RWPE1 (cell line): Measurements from ENCODE around the gene KCNQ5.

Experiments used
- CTCF ChIA-PET: fragments of 350-600 bp; sonication (Branson Sonifier 250); formaldehyde crosslinking; extraction: SDS; loops from one replicate; lab custom pipeline; 2021; lab: Yijun Ruan, JAX
- POLR2A ChIA-PET: fragments of 400-600 bp; formaldehyde crosslinking; extraction: SDS; loops from one replicate; lab custom pipeline; 2020; ENCODE audit warnings: antibody characterized with exemption; ENCODE audit not compliant: low non-redundant PET; lab: Yijun Ruan, JAX
- DNase-seq: peaks from one replicate; pipeline ENCODE4 v3.0.0; 2012; ENCODE audit warnings: low spot score
- H3K27ac ChIP-seq: fragments of 450-650 bp; 2 replicates; pipeline ENCODE4 v1.5.1; 2017
- TF ChIP-seq, protein P1 (sequence below): fragments of 450-650 bp; conservative IDR thresholded peaks from 2 replicates; pipeline ENCODE4 v1.5.1; 2017; ENCODE audit warnings: low read depth, mild to moderate bottlenecking

The KCNQ5 gene

GRCh38 chr6:72748759-72749158 is 126.9 kb downstream of the KCNQ5 start:
- ChIA-PET CTCF (no interaction called here), POLR2A (no interaction called here)
- no peak overlapping the region for H3K27ac ChIP-seq
- peak; percentile 82 for DNase-seq
- TF ChIP-seq, protein P1, sequence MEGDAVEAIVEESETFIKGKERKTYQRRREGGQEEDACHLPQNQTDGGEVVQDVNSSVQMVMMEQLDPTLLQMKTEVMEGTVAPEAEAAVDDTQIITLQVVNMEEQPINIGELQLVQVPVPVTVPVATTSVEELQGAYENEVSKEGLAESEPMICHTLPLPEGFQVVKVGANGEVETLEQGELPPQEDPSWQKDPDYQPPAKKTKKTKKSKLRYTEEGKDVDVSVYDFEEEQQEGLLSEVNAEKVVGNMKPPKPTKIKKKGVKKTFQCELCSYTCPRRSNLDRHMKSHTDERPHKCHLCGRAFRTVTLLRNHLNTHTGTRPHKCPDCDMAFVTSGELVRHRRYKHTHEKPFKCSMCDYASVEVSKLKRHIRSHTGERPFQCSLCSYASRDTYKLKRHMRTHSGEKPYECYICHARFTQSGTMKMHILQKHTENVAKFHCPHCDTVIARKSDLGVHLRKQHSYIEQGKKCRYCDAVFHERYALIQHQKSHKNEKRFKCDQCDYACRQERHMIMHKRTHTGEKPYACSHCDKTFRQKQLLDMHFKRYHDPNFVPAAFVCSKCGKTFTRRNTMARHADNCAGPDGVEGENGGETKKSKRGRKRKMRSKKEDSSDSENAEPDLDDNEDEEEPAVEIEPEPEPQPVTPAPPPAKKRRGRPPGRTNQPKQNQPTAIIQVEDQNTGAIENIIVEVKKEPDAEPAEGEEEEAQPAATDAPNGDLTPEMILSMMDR, result no peak

GRCh38 chr6:72755752-72756151 is 133.9 kb downstream of the KCNQ5 start:
- no peak for DNase-seq
- no peak overlapping the region for H3K27ac ChIP-seq
- TF ChIP-seq, protein P1, result no peak
- CTCF ChIA-PET, result no interaction called here
- POLR2A ChIA-PET, result no interaction called here

DNA sequence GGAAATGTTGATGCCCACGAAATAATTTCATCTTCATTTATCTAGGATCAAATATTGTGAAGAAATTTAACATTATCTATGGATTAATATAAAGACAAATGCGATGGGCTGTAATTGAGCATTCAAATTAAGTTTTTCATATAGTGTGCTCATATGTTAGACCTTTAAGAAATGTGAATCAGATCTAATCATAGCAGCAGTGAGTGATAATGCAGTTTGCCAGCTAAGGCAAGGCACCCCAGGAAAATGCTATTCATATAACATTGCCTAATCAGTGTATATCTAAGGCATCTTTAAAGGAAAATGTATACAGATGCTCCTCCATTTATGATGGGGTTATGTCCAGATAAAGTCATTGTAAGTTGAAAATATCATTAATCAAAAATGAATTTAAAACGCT is 135.2 kb downstream of the KCNQ5 start:
- no peak for DNase-seq
- POLR2A ChIA-PET, result no interaction called here
- TF ChIP-seq, protein P1, result no peak
- CTCF ChIA-PET, result interaction anchor here (0.8 kb wide), 1 partner anchor 321 kb away, joined by 3 read pairs; no protein-coding TSS in a partner anchor
- H3K27ac ChIP-seq, result no peak overlapping the region

- H3K27ac ChIP-seq, result no peak overlapping the region
- no peak for DNase-seq
- CTCF ChIA-PET, result interaction anchor here (0.8 kb wide), 1 partner anchor 322 kb away, joined by 3 read pairs; no protein-coding TSS in a partner anchor
- TF ChIP-seq, protein P1, result no peak
- POLR2A ChIA-PET, result no interaction called here
Observed at GRCh38 chr6:72757926-72758325, 136.1 kb downstream of the KCNQ5 start.

DNA sequence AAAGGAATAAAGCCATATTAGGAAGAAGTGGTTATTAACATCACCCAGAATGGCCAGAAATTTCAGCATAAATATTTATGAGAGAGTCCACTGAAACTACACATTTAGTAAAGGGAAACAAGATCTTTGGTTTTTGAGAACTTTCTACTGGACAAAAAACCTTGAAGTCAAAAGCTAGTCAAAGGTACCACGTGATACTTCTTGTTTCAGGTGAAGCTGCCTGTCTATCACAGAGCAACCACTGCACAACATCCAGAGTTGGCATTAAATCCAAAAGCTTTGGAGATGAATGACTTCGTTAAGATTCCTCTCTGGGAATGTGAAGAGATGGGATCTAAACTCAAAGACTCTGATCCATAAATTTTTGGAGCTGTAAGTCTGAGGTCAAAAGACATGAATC is 137.0 kb downstream of the KCNQ5 start:
- CTCF ChIA-PET, result interaction anchor here (0.7 kb wide), 1 partner anchor 129 kb away, joined by 3 read pairs; no protein-coding TSS in a partner anchor
- POLR2A ChIA-PET, result no interaction called here
- TF ChIP-seq, protein P1, result no peak
- no peak for DNase-seq
- H3K27ac ChIP-seq, result no peak overlapping the region

- CTCF ChIA-PET, result interaction anchor here (0.6 kb wide), 1 partner anchor 212 kb away, joined by 4 read pairs; no protein-coding TSS in a partner anchor
- no peak for DNase-seq
- TF ChIP-seq, protein P1, result no peak
- POLR2A ChIA-PET, result no interaction called here
- no peak overlapping the region for H3K27ac ChIP-seq
Observed at GRCh38 chr6:72760114-72760793, 138.4 kb downstream of the KCNQ5 start.
